Neuronal stem cell (in vitro differentiated cells): ENCODE measurements around the gene COLEC12.

ENCODE experiments used
- DNase-seq: peaks from one replicate; pipeline ENCODE4 v3.0.0-alpha.2; 2013; ENCODE audit warnings: low spot score
- H2AFZ ChIP-seq: one replicate; pipeline ENCODE4 v1.6.1; 2013; ENCODE audit warnings: mild to moderate bottlenecking, low read length, inconsistent platforms
- H2AK5ac ChIP-seq: 2 replicates; pipeline ENCODE4 v1.6.1; 2013; ENCODE audit warnings: low read depth, mild to moderate bottlenecking, inconsistent platforms, low read length, moderate library complexity, mixed read lengths
- H2BK120ac ChIP-seq: 2 replicates; pipeline ENCODE4 v1.6.1; 2013; ENCODE audit warnings: low read depth, mild to moderate bottlenecking, inconsistent platforms, low read length, moderate library complexity, mixed read lengths
- H2BK12ac ChIP-seq: one replicate; pipeline ENCODE4 v1.6.1; 2013; ENCODE audit warnings: low read length, inconsistent platforms
- H2BK15ac ChIP-seq: 2 replicates; pipeline ENCODE4 v1.6.1; 2013; ENCODE audit warnings: mild to moderate bottlenecking, low read length, inconsistent platforms, mixed read lengths
- H2BK5ac ChIP-seq: one replicate; pipeline ENCODE4 v1.6.1; 2013; ENCODE audit warnings: inconsistent platforms, mild to moderate bottlenecking, low read length, moderate library complexity
- H3K14ac ChIP-seq: one replicate; pipeline ENCODE4 v1.6.1; 2013; ENCODE audit warnings: low read length, inconsistent platforms
- H3K18ac ChIP-seq: 2 replicates; pipeline ENCODE4 v1.6.1; 2013; ENCODE audit warnings: low read length, inconsistent platforms
- H3K23ac ChIP-seq: 2 replicates; pipeline ENCODE4 v1.6.1; 2013; ENCODE audit warnings: low read depth, mild to moderate bottlenecking, mixed read lengths, low read length, inconsistent platforms; ENCODE audit not compliant: poor library complexity
- H3K27ac ChIP-seq: replicated peaks from 3 replicates; pipeline ENCODE4 v1.5.1; 2013; ENCODE audit warnings: low read length, inconsistent platforms
- H3K27me3 ChIP-seq, 3 experiments: 2 replicates each; pipeline ENCODE4 v1.6.1; 2013; ENCODE audit warnings: low read length in 3 of 3, mild to moderate bottlenecking in 2 of 3, inconsistent platforms in 1 of 3, low read depth in 1 of 3, mixed read lengths in 1 of 3, moderate library complexity in 1 of 3; ENCODE audit not compliant: control insufficient read depth in 3 of 3, insufficient read depth in 3 of 3
- H3K36me3 ChIP-seq, 2 donors: replicated peaks in 1 of 2; 2 replicates each; pipeline ENCODE4 v1.6.1; 2013; ENCODE audit warnings: low read length in 2 of 2; ENCODE audit not compliant: control insufficient read depth in 2 of 2, insufficient read depth in 2 of 2
- H3K4ac ChIP-seq: 2 replicates; pipeline ENCODE4 v1.6.1; 2013; ENCODE audit warnings: inconsistent platforms, mild to moderate bottlenecking, low read length, moderate library complexity
- H3K4me1 ChIP-seq, 2 donors: 1 replicate in 1 of 2; 2 replicates in 1 of 2; pipeline ENCODE4 v1.6.1; 2013; ENCODE audit warnings: low read length in 2 of 2, low read depth in 1 of 2; ENCODE audit not compliant: control insufficient read depth in 2 of 2, insufficient read depth in 1 of 2
- H3K4me2 ChIP-seq: one replicate; pipeline ENCODE4 v1.6.1; 2013; ENCODE audit warnings: mild to moderate bottlenecking, low read length, inconsistent platforms; ENCODE audit not compliant: insufficient read depth, poor library complexity, severe bottlenecking
- H3K4me3 ChIP-seq, 2 donors: 2 replicates each; pipeline ENCODE4 v1.5.1; 2013; ENCODE audit warnings: low read length in 2 of 2, mild to moderate bottlenecking in 2 of 2, inconsistent platforms in 1 of 2, moderate library complexity in 1 of 2
- H3K79me1 ChIP-seq: one replicate; pipeline ENCODE4 v1.6.1; 2013; ENCODE audit warnings: low read depth, mild to moderate bottlenecking, inconsistent platforms, low read length, moderate library complexity
- H3K9ac ChIP-seq: one replicate; pipeline ENCODE4 v1.6.1; 2013; ENCODE audit warnings: mild to moderate bottlenecking, low read depth, low read length, inconsistent platforms; ENCODE audit not compliant: poor library complexity
- H3K9me3 ChIP-seq, 2 donors: replicated peaks in 1 of 2; 2 replicates each; pipeline versions ENCODE3 to v1.6.1; 2013; ENCODE audit warnings: low read length in 2 of 2, mild to moderate bottlenecking in 2 of 2, inconsistent platforms in 1 of 2, low read depth in 1 of 2, mixed read lengths in 1 of 2, moderate library complexity in 1 of 2; ENCODE audit not compliant: control insufficient read depth in 2 of 2, insufficient read depth in 1 of 2
- H4K8ac ChIP-seq: one replicate; pipeline ENCODE4 v1.6.1; 2013; ENCODE audit warnings: low read depth, mild to moderate bottlenecking, inconsistent platforms, low read length, moderate library complexity
- H4K91ac ChIP-seq: one replicate; pipeline ENCODE4 v1.6.1; 2013; ENCODE audit warnings: low read length, low read depth, mild to moderate bottlenecking, inconsistent platforms; ENCODE audit not compliant: poor library complexity
- WGBS, 2 donors: extraction: QIAGEN DNeasy Blood & Tissue Kit; methylation state at CpG; one replicate each; pipeline ENCODE4 v1.1.7; 2013; ENCODE audit warnings: missing lambda C conversion rate in 2 of 2, mixed read lengths in 1 of 2; ENCODE audit not compliant: insufficient read length in 2 of 2, insufficient replicate concordance in 1 of 2; ENCODE audit errors: extremely low coverage in 2 of 2; 5-methylcytosine and 5-hydroxymethylcytosine counted together

COLEC12 gene

GRCh38 chr18:408367-408766, 92.1 kb downstream of the COLEC12 start:
- Histone ChIP-seq H2AFZ (no peak overlapping the region), H4K8ac (no peak overlapping the region), H3K4me1 (no peaks in the 10 kb centered on the region), H3K4me3 (no peak overlapping the region), H3K4me2 (no peak overlapping the region), H3K27me3 (no peaks in the 10 kb centered on the region), H3K79me1 (no peaks in the 10 kb centered on the region), H3K36me3 (no peaks in the 10 kb centered on the region), H3K27ac (no peak overlapping the region), H2BK120ac (no peak overlapping the region), H3K14ac (no peak overlapping the region), H3K9ac (no peak overlapping the region), H2BK5ac (no peak overlapping the region), H3K9me3 (peaks cover 0 to 4% of the 10 kb centered on the region in 2 donors), H3K18ac (no peak overlapping the region), H4K91ac (no peak overlapping the region), H2AK5ac (no peak overlapping the region), H3K4ac (no peak overlapping the region), H2BK15ac (no peak overlapping the region), H2BK12ac (no peak overlapping the region), H3K23ac (no peak overlapping the region)
- WGBS, 2 donors, result no CpG with 5 or more reads among the region's 1 CpG
- no peak for DNase-seq

GRCh38 chr18:407626-408224, 92.8 kb downstream of the COLEC12 start:
- H3K27ac ChIP-seq, result no peak overlapping the region
- no peak overlapping the region for H4K91ac ChIP-seq
- H4K8ac ChIP-seq, result no peak overlapping the region
- H3K14ac ChIP-seq, result no peak overlapping the region
- peaks cover 0 to 6% of the 10 kb centered on the region in 2 donors for H3K9me3 ChIP-seq
- WGBS, 2 donors, result no CpG with 5 or more reads among the region's 4 CpGs
- H2AK5ac ChIP-seq, result no peak overlapping the region
- H2BK15ac ChIP-seq, result no peak overlapping the region
- DNase-seq, result no peak
- H3K27me3 ChIP-seq, result no peaks in the 10 kb centered on the region
- H3K36me3 ChIP-seq, result no peaks in the 10 kb centered on the region
- H3K4me2 ChIP-seq, result no peak overlapping the region
- H3K18ac ChIP-seq, result no peak overlapping the region
- H3K79me1 ChIP-seq, result no peaks in the 10 kb centered on the region
- no peak overlapping the region for H2AFZ ChIP-seq
- H3K4ac ChIP-seq, result no peak overlapping the region
- H3K4me1 ChIP-seq, result no peaks in the 10 kb centered on the region
- no peak overlapping the region for H3K23ac ChIP-seq
- no peak overlapping the region for H2BK5ac ChIP-seq
- no peak overlapping the region for H3K4me3 ChIP-seq
- no peak overlapping the region for H2BK12ac ChIP-seq
- H2BK120ac ChIP-seq, result no peak overlapping the region
- H3K9ac ChIP-seq, result no peak overlapping the region

DNA sequence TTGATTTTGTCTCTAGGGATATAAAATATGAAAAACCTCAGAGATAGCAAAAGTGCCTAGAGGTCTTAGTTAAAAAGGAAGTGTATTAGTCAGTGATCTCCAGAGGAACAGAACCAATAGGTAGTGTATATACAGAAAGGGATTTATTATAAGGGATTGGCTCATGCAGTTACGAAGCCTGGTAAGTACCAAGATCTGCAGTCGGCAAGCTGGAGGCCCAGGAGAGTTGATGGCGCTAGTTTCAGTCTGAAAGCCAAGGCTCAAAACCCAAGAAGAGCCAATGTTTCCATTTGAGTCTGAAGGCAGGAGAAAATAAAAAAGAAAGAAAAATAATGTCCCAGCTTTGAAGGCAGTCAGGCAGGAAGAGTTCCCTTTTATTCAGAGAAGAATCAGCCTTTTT, 93.3 kb downstream of the COLEC12 start:
- H3K9me3 ChIP-seq, result peaks cover 0 to 6% of the 10 kb centered on the region in 2 donors
- H2BK5ac ChIP-seq, result no peak overlapping the region
- no peak for DNase-seq
- H3K4me1 ChIP-seq, result no peaks in the 10 kb centered on the region
- no peak overlapping the region for H2AFZ ChIP-seq
- H3K4me3 ChIP-seq, result no peak overlapping the region
- no peaks in the 10 kb centered on the region for H3K79me1 ChIP-seq
- H2AK5ac ChIP-seq, result no peak overlapping the region
- H2BK15ac ChIP-seq, result no peak overlapping the region
- H3K18ac ChIP-seq, result no peak overlapping the region
- H3K4ac ChIP-seq, result no peak overlapping the region
- no peak overlapping the region for H2BK120ac ChIP-seq
- no CpG with 5 or more reads among the region's 3 CpGs for WGBS, 2 donors
- no peak overlapping the region for H3K9ac ChIP-seq
- no peak overlapping the region for H3K4me2 ChIP-seq
- H4K8ac ChIP-seq, result no peak overlapping the region
- no peaks in the 10 kb centered on the region for H3K27me3 ChIP-seq
- no peak overlapping the region for H4K91ac ChIP-seq
- H3K36me3 ChIP-seq, result no peaks in the 10 kb centered on the region
- H3K14ac ChIP-seq, result no peak overlapping the region
- no peak overlapping the region for H3K27ac ChIP-seq
- no peak overlapping the region for H3K23ac ChIP-seq
- H2BK12ac ChIP-seq, result no peak overlapping the region

DNA sequence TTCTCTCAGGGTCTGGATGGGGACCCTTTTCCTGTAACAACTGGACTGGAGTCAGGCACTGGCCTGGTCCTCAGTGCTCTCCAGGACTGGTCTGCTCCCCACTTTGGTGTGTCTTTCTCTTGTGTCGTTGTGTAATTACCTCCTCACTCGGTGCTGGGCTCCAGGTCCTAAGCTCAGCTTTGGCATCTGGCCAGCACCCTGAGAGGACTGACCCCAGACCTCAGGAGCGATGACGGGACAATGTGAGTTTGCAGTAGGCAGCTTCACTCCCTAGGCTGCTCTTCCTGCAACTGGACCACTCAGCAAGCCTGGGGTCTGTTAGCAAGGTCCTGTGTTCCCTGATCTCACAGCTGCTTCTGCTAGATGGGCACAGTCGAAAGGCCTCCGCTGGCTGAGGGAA, 93.8 kb downstream of the COLEC12 start:
- H3K36me3 ChIP-seq, result no peaks in the 10 kb centered on the region

More for the DNA sequence above, 93.8 kb downstream of the COLEC12 start:
- no peak for DNase-seq
- H3K23ac ChIP-seq, result no peak overlapping the region
- no peak overlapping the region for H2AFZ ChIP-seq
- H3K4ac ChIP-seq, result no peak overlapping the region
- H4K91ac ChIP-seq, result no peak overlapping the region
- no peak overlapping the region for H2AK5ac ChIP-seq
- no peak overlapping the region for H3K9ac ChIP-seq
- peak overlapping the region in 1 of 2 donors; percentile 11 for H3K4me3 ChIP-seq
- H3K14ac ChIP-seq, result no peak overlapping the region
- H2BK15ac ChIP-seq, result no peak overlapping the region
- WGBS, 2 donors, result no CpG with 5 or more reads among the region's 6 CpGs
- H3K27me3 ChIP-seq, result no peaks in the 10 kb centered on the region
- no peak overlapping the region for H3K27ac ChIP-seq
- H3K4me2 ChIP-seq, result no peak overlapping the region
- H3K79me1 ChIP-seq, result no peaks in the 10 kb centered on the region
- H2BK5ac ChIP-seq, result no peak overlapping the region
- no peak overlapping the region for H3K18ac ChIP-seq
- no peak overlapping the region for H2BK12ac ChIP-seq
- no peak overlapping the region for H4K8ac ChIP-seq
- H3K4me1 ChIP-seq, result no peaks in the 10 kb centered on the region
- no peak overlapping the region for H2BK120ac ChIP-seq
- H3K9me3 ChIP-seq, result peaks cover 0 to 6% of the 10 kb centered on the region in 2 donors
